Liver (tissue), 9 donors: Measurements from ENCODE around the gene ASXL1. TPM values are rescaled to one million over a fixed set of nuclear protein-coding genes. Genes with fewer than 3 reads are reported as not detected.

Source experiments
- DNase-seq: peaks from one replicate; pipeline ENCODE4 v3.0.0-alpha.2; 2017; ENCODE audit warnings: low spot score
- H3K27ac ChIP-seq, 2 donors: one replicate each; pipeline ENCODE4 v1.7.0; 2013; ENCODE audit warnings: inconsistent platforms in 2 of 2, low read length in 2 of 2, control low read depth in 1 of 2, low read depth in 1 of 2, mild to moderate bottlenecking in 1 of 2
- H3K27me3 ChIP-seq, 4 donors: one replicate each; pipeline versions ENCODE4 v1.6.1 to v1.7.0; 2013; ENCODE audit warnings: low read length in 3 of 4, inconsistent platforms in 1 of 4, mild to moderate bottlenecking in 1 of 4, moderate library complexity in 1 of 4; ENCODE audit not compliant: control insufficient read depth in 4 of 4, insufficient read depth in 4 of 4
- H3K36me3 ChIP-seq, 4 donors: one replicate each; pipeline versions ENCODE4 v1.6.1 to v1.7.0; 2013; ENCODE audit warnings: low read length in 3 of 4, mild to moderate bottlenecking in 3 of 4, low read depth in 1 of 4, moderate library complexity in 1 of 4; ENCODE audit not compliant: control insufficient read depth in 4 of 4, insufficient read depth in 3 of 4
- H3K4me1 ChIP-seq, 4 donors: one replicate each; pipeline versions ENCODE4 v1.6.1 to v1.7.0; 2013; ENCODE audit warnings: low read length in 3 of 4, mild to moderate bottlenecking in 3 of 4, moderate library complexity in 1 of 4; ENCODE audit not compliant: control insufficient read depth in 4 of 4, insufficient read depth in 4 of 4
- H3K4me3 ChIP-seq, 3 donors: one replicate each; pipeline versions ENCODE4 v1.6.1 to v1.7.0; 2013; ENCODE audit warnings: low read length in 3 of 3, control low read depth in 1 of 3, low read depth in 1 of 3, mild to moderate bottlenecking in 1 of 3
- H3K9ac ChIP-seq, 2 donors: one replicate each; pipeline ENCODE4 v1.7.0; 2013; ENCODE audit warnings: low read length in 2 of 2, mild to moderate bottlenecking in 2 of 2, moderate library complexity in 2 of 2, control low read depth in 1 of 2, low read depth in 1 of 2
- H3K9me3 ChIP-seq, 4 donors: one replicate each; pipeline versions ENCODE4 v1.6.1 to v1.7.0; 2013; ENCODE audit warnings: low read length in 3 of 4; ENCODE audit not compliant: control insufficient read depth in 4 of 4
- EGR1 ChIP-seq, 2 donors: IDR thresholded peaks; 2 replicates each; pipeline ENCODE4 v1.6.1; 2016 to 2018; ENCODE audit warnings: antibody characterized with exemption in 2 of 2, low read depth in 2 of 2
- FOXA1 ChIP-seq: IDR thresholded peaks from 2 replicates; pipeline ENCODE4 v1.6.1; 2016; ENCODE audit warnings: antibody characterized with exemption
- FOXA2 ChIP-seq: IDR thresholded peaks from 2 replicates; pipeline ENCODE4 v1.6.1; 2016; ENCODE audit warnings: antibody characterized with exemption
- GABPA ChIP-seq, 2 donors: IDR thresholded peaks in 1 of 2; conservative IDR thresholded peaks in 1 of 2; 2 replicates each; pipeline ENCODE4 v1.6.1; 2016; ENCODE audit warnings: antibody characterized with exemption in 2 of 2, mild to moderate bottlenecking in 1 of 2, moderate library complexity in 1 of 2
- HNF4A ChIP-seq, 2 donors: conservative IDR thresholded peaks; 2 replicates each; pipeline ENCODE4 v1.6.1; 2016; ENCODE audit warnings: antibody characterized with exemption in 2 of 2, mild to moderate bottlenecking in 2 of 2
- HNF4G ChIP-seq: IDR thresholded peaks from 2 replicates; pipeline ENCODE4 v1.6.1; 2016; ENCODE audit warnings: antibody characterized with exemption
- JUND ChIP-seq, 2 donors: IDR thresholded peaks; 2 replicates each; pipeline ENCODE4 v1.6.1; 2016; ENCODE audit warnings: antibody characterized with exemption in 2 of 2
- NR2F2 ChIP-seq: IDR thresholded peaks from 2 replicates; pipeline ENCODE4 v1.6.1; 2016; ENCODE audit warnings: antibody characterized with exemption
- RAD21 ChIP-seq, 2 donors: IDR thresholded peaks; 2 replicates each; pipeline ENCODE4 v1.6.1; 2016; ENCODE audit warnings: antibody characterized with exemption in 2 of 2, mild to moderate bottlenecking in 2 of 2
- RXRA ChIP-seq, 2 donors: IDR thresholded peaks; 2 replicates each; pipeline ENCODE4 v1.6.1; 2017 to 2018; ENCODE audit warnings: antibody characterized with exemption in 2 of 2, mild to moderate bottlenecking in 1 of 2
- SP1 ChIP-seq: IDR thresholded peaks from 2 replicates; pipeline ENCODE4 v1.6.1; 2018; ENCODE audit warnings: antibody characterized with exemption, mild to moderate bottlenecking
- TAF1 ChIP-seq: conservative IDR thresholded peaks from 2 replicates; pipeline ENCODE4 v1.6.1; 2016; ENCODE audit warnings: antibody characterized with exemption, mild to moderate bottlenecking
- YY1 ChIP-seq: IDR thresholded peaks from 2 replicates; pipeline ENCODE4 v1.6.1; 2016; ENCODE audit warnings: antibody characterized with exemption, mild to moderate bottlenecking
- WGBS: extraction: QIAGEN DNeasy Blood & Tissue Kit; methylation state at CpG from one replicate; pipeline ENCODE4 v1.1.7; 2013; 5-methylcytosine and 5-hydroxymethylcytosine counted together
- polyA plus RNA-seq, 2 donors: library from polyadenylated mRNA; stranded (reverse) in 1 of 2; unstranded in 1 of 2; fragments of 200-250 nt in 1 of 2; fragments of >200 nt in 1 of 2; fragmentation: Nextera tagmentation in 1 of 2; extraction: Ambion mirVana in 1 of 2; gene quantifications; one replicate each; pipeline versions ENCODE4 v1.2.1 to v1.2.3, GENCODE V29; 2013 to 2015
- total RNA-seq, 2 donors: library from RNA; depleted of rRNA; stranded (reverse); fragments of >200 nt; gene quantifications; one replicate each; pipeline ENCODE4 v1.2.3, GENCODE V29; 2014
- TF ChIP-seq, protein P1 (sequence below): IDR thresholded peaks from 2 replicates; pipeline ENCODE4 v1.6.1; 2016; ENCODE audit warnings: antibody characterized with exemption
- TF ChIP-seq, protein P2 (sequence below): IDR thresholded peaks from 2 replicates; pipeline ENCODE4 v1.6.1; 2016; ENCODE audit warnings: antibody characterized with exemption, mild to moderate bottlenecking
- TF ChIP-seq, protein P3 (sequence below): IDR thresholded peaks from 2 replicates; pipeline ENCODE4 v1.6.1; 2016; ENCODE audit warnings: antibody characterized with exemption
- TF ChIP-seq, protein P4 (sequence below): IDR thresholded peaks from 2 replicates; pipeline ENCODE4 v1.6.1; 2016; ENCODE audit warnings: antibody characterized with exemption
- TF ChIP-seq, protein P5 (sequence below): fragments of 150-350 bp; IDR thresholded peaks from 2 replicates; pipeline ENCODE4 v1.5.1; 2017; ENCODE audit warnings: improper control_type of control experiment, low read depth, low read length; ENCODE audit not compliant: missing input control
- donor health status: healthy.
- donor health status: healthy.
- donor health status: healthy.
- donor health status: healthy.
- donor health status: healthy.

ASXL1 gene
- total and polyA plus RNA-seq, 4 donors, result 13.4 to 61.3 (median 24.5) TPM

DNA sequence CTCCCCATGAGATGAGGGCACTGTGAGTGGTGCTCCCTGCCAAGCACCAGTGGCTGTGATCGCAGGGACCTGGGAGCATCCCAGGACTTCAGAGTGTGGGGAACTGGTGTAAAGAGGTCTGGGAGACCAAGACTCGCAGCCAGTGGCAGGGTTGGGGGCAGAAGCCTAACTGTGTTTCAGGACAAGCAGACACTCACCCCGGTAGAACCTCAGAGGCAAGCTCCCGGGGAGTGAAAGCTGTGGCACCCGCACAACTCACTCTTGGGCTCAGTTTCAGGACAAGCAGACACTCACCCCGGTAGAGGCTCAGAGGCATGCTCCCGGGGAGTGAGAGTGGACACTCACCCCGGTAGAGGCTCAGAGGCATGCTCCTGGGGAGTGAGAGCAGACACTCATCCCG, 112.8 kb downstream of the ASXL1 start:
- 89% methylated on average over 9 of the region's 9 CpGs for whole genome bisulfite sequencing
- Histone ChIP-seq H3K4me1 (peaks cover 27 to 41% (median 39%) of the 10 kb centered on the region in 4 donors), H3K9me3 (no peaks in the 10 kb centered on the region), H3K4me3 (no peak overlapping the region), H3K9ac (no peak overlapping the region), H3K36me3 (no peaks in the 10 kb centered on the region), H3K27ac (no peak overlapping the region), H3K27me3 (no peaks in the 10 kb centered on the region)
- no peak for TF ChIP-seq FOXA1
- TF ChIP-seq TAF1, result no peak
- TF ChIP-seq EGR1 (IDR thresholded peaks at IDR 0.05; ENCODE audit: low read depth in 2 of 2), result no peak
- TF ChIP-seq, protein P1, sequence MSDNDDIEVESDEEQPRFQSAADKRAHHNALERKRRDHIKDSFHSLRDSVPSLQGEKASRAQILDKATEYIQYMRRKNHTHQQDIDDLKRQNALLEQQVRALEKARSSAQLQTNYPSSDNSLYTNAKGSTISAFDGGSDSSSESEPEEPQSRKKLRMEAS, result no peak
- no peak for DNase-seq

DNA sequence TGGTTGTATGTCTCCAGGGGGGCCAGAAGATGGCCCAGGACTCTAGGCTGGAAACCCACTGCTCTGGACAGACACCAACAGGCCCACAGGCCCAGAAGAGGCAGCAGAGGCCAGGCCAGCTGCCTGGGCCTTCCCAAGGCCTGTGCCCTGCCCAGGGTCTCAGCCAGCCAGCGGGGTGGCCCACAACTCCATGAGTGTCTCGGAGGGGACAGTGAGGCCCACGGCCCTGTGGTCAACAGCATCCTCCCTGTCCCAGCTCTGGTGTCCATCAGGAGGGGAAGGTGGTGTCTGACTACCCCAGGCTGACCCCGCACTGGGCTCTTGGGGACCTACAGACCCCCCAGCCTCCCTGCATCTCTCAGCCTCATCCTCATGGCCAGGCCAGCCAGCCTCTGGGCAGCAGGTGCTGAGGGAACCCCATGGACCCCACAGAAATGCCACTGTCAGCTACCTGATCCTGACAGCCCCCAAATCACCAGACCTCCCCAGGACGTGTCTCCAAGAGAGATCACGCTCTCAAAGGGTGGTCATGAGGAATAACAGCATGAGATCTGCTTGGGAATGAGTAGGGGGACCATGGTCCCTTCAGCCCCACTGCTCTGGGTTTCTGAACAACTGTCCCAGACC, 114.6 kb downstream of the ASXL1 start:
- Histone ChIP-seq H3K9ac (no peak overlapping the region), H3K27me3 (no peaks in the 10 kb centered on the region), H3K4me3 (no peak overlapping the region), H3K36me3 (no peaks in the 10 kb centered on the region), H3K4me1 (peaks cover 37 to 58% (median 48%) of the 10 kb centered on the region in 4 donors), H3K27ac (peak overlapping the region; percentile 68 to 75), H3K9me3 (no peaks in the 10 kb centered on the region)
- 95% methylated on average over 6 of the region's 6 CpGs for WGBS
- TF ChIP-seq SP1 (no peak), JUND (IDR thresholded peaks at IDR 0.05) (no peak)
- DNase-seq, result no peak

DNA sequence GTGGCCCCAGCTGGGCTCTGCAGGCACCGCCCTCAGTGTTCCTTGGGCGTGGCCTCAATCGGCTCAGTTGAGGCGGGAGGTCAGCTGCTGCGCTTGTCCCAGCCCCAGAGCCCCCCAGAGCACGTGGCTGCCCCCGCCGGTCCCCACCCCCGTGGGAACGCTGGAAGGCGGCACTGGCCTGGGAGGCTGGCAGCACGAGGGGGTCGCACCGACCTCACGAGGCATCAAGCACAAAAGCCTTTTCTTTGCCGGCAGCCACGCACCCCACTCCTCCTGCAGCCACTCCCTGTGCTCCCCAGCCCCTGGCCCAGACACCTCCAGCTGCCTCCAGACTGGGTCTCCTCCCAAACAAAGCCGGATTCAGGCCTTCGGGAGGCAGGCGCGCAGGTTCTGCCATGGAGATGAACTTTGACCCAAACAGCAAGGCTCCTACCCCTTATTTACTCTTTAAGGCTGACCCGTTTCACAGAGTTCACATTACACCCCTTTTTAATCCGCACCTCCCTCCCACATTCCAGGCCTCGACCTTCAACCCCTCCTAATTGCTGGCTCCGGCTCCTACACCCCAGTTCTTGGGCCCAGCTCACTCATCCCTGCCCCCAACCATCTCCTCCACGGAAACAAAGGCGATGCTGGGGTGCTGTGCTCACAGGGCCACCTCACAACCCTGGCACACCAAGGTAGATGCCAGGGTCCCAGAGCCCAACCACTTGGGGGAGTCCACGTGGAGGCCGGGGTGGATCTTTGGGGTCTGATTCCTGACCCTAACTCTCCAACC, 115.3 kb downstream of the ASXL1 start:
- H3K27ac ChIP-seq, result peak overlapping the region; percentile 68 to 75
- H3K9ac ChIP-seq, result no peak overlapping the region
- no peaks in the 10 kb centered on the region for H3K36me3 ChIP-seq
- no peak overlapping the region for H3K4me3 ChIP-seq
- no peaks in the 10 kb centered on the region for H3K27me3 ChIP-seq
- H3K4me1 ChIP-seq, result peaks cover 37 to 65% (median 48%) of the 10 kb centered on the region in 4 donors
- no peaks in the 10 kb centered on the region for H3K9me3 ChIP-seq
- no peak for DNase-seq
- TF ChIP-seq TAF1 (no peak), HNF4A (conservative IDR thresholded peaks at IDR 0.05) (peak; percentile 81 to 85), HNF4G (peak; percentile 37), EGR1 (IDR thresholded peaks at IDR 0.05; ENCODE audit: low read depth in 2 of 2) (no peak), RAD21 (IDR thresholded peaks at IDR 0.05) (peak in 1 of 2 donors; percentile 18), NR2F2 (peak; percentile 90), FOXA1 (peak; percentile 86), YY1 (peak; percentile 46), RXRA (IDR thresholded peaks at IDR 0.05) (peak; percentile 86 to 87), FOXA2 (peak; percentile 90), JUND (IDR thresholded peaks at IDR 0.05) (no peak), SP1 (peak; percentile 84), GABPA (IDR thresholded peaks at IDR 0.05 in 1 of 2, conservative IDR thresholded peaks at IDR 0.05 in 1 of 2) (no peak)
- TF ChIP-seq, protein P2, sequence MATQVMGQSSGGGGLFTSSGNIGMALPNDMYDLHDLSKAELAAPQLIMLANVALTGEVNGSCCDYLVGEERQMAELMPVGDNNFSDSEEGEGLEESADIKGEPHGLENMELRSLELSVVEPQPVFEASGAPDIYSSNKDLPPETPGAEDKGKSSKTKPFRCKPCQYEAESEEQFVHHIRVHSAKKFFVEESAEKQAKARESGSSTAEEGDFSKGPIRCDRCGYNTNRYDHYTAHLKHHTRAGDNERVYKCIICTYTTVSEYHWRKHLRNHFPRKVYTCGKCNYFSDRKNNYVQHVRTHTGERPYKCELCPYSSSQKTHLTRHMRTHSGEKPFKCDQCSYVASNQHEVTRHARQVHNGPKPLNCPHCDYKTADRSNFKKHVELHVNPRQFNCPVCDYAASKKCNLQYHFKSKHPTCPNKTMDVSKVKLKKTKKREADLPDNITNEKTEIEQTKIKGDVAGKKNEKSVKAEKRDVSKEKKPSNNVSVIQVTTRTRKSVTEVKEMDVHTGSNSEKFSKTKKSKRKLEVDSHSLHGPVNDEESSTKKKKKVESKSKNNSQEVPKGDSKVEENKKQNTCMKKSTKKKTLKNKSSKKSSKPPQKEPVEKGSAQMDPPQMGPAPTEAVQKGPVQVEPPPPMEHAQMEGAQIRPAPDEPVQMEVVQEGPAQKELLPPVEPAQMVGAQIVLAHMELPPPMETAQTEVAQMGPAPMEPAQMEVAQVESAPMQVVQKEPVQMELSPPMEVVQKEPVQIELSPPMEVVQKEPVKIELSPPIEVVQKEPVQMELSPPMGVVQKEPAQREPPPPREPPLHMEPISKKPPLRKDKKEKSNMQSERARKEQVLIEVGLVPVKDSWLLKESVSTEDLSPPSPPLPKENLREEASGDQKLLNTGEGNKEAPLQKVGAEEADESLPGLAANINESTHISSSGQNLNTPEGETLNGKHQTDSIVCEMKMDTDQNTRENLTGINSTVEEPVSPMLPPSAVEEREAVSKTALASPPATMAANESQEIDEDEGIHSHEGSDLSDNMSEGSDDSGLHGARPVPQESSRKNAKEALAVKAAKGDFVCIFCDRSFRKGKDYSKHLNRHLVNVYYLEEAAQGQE, result no peak
- TF ChIP-seq, protein P3, sequence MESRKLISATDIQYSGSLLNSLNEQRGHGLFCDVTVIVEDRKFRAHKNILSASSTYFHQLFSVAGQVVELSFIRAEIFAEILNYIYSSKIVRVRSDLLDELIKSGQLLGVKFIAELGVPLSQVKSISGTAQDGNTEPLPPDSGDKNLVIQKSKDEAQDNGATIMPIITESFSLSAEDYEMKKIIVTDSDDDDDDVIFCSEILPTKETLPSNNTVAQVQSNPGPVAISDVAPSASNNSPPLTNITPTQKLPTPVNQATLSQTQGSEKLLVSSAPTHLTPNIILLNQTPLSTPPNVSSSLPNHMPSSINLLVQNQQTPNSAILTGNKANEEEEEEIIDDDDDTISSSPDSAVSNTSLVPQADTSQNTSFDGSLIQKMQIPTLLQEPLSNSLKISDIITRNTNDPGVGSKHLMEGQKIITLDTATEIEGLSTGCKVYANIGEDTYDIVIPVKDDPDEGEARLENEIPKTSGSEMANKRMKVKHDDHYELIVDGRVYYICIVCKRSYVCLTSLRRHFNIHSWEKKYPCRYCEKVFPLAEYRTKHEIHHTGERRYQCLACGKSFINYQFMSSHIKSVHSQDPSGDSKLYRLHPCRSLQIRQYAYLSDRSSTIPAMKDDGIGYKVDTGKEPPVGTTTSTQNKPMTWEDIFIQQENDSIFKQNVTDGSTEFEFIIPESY, result no peak
- TF ChIP-seq, protein P4, sequence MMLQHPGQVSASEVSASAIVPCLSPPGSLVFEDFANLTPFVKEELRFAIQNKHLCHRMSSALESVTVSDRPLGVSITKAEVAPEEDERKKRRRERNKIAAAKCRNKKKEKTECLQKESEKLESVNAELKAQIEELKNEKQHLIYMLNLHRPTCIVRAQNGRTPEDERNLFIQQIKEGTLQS, result no peak
- TF ChIP-seq, protein P5, sequence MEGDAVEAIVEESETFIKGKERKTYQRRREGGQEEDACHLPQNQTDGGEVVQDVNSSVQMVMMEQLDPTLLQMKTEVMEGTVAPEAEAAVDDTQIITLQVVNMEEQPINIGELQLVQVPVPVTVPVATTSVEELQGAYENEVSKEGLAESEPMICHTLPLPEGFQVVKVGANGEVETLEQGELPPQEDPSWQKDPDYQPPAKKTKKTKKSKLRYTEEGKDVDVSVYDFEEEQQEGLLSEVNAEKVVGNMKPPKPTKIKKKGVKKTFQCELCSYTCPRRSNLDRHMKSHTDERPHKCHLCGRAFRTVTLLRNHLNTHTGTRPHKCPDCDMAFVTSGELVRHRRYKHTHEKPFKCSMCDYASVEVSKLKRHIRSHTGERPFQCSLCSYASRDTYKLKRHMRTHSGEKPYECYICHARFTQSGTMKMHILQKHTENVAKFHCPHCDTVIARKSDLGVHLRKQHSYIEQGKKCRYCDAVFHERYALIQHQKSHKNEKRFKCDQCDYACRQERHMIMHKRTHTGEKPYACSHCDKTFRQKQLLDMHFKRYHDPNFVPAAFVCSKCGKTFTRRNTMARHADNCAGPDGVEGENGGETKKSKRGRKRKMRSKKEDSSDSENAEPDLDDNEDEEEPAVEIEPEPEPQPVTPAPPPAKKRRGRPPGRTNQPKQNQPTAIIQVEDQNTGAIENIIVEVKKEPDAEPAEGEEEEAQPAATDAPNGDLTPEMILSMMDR, result no peak
- TF ChIP-seq, protein P1, result no peak
- 38% methylated on average over 29 of the region's 29 CpGs for WGBS
